Lower leg skin (tissue), 3 donors: ENCODE data around the gene SPARC.

Experiments used
- CTCF ChIP-seq, 3 donors: fragments of 450-650 bp; IDR thresholded peaks; one replicate each; pipeline ENCODE4 v1.5.1; 2016; ENCODE audit warnings: antibody characterized with exemption in 3 of 3, mild to moderate bottlenecking in 3 of 3, moderate library complexity in 2 of 3
- POLR2A ChIP-seq, 2 donors: fragments of 450-650 bp; IDR thresholded peaks; one replicate each; pipeline ENCODE4 v1.6.1; 2016 to 2017; ENCODE audit warnings: antibody characterized with exemption in 2 of 2, mild to moderate bottlenecking in 1 of 2, moderate library complexity in 1 of 2

- TF ChIP-seq CTCF (IDR thresholded peaks at IDR 0.05): no peak
- no peak for TF ChIP-seq POLR2A (IDR thresholded peaks at IDR 0.05)
Measured at GRCh38 chr5:151720215-151720614, 33.5 kb upstream of the SPARC start.
